PC-9 (cell line): ENCODE data around the gene CDK5RAP2. TPM values are rescaled to one million over a fixed set of nuclear protein-coding genes. Genes with fewer than 3 reads are reported as not detected.

Experiments
- BruUV-seq: library from RNA; stranded (reverse); fragments of 400-500 nt; replicated peaks from 2 replicates; lab custom pipeline; 2021; lab: Mats Ljungman, UMichigan
- CTCF ChIA-PET: fragments of 300-600 bp; sonication (Branson Sonifier 250); formaldehyde crosslinking; loops from one replicate; lab custom pipeline; 2022; ENCODE audit warnings: antibody characterized with exemption; lab: Charles Lee
- POLR2A ChIA-PET: fragments of 300-600 bp; sonication (Branson Sonifier 250); formaldehyde crosslinking; loops from one replicate; lab custom pipeline; 2022; ENCODE audit warnings: antibody characterized with exemption; ENCODE audit not compliant: unreplicated experiment; lab: Charles Lee
- DNase-seq, 2 experiments: peaks; one replicate each; pipeline versions ENCODE4 v3.0.0 to v3.0.0-alpha.2; 2015 to 2022; ENCODE audit warnings: mixed read lengths in 1 of 2
- H2AFZ ChIP-seq: fragments of 200-600 bp; sonication (generic); 2 replicates; pipeline ENCODE4 v1.8.1; 2017; ENCODE audit warnings: antibody characterized with exemption
- H3F3A ChIP-seq: fragments of 200-600 bp; sonication (generic); 2 replicates; pipeline ENCODE4 v1.8.1; 2017; ENCODE audit warnings: antibody characterized with exemption, mild to moderate bottlenecking, low read depth; ENCODE audit not compliant: insufficient read depth
- H3K27ac ChIP-seq: fragments of 200-600 bp; sonication (generic); 2 replicates; pipeline ENCODE4 v1.6.1; 2016; ENCODE audit warnings: mixed run types
- H3K27me3 ChIP-seq: fragments of 200-600 bp; sonication (generic); 2 replicates; pipeline ENCODE4 v1.6.1; 2016; ENCODE audit warnings: low read depth, mixed run types; ENCODE audit not compliant: insufficient read depth
- H3K36me3 ChIP-seq: fragments of 200-600 bp; sonication (generic); 2 replicates; pipeline ENCODE4 v1.6.1; 2016; ENCODE audit warnings: low read depth, mixed run types
- H3K4me1 ChIP-seq: fragments of 200-600 bp; sonication (generic); replicated peaks from 2 replicates; pipeline ENCODE4 v1.6.1; 2016; ENCODE audit warnings: mixed run types; ENCODE audit not compliant: insufficient read depth
- H3K4me2 ChIP-seq: fragments of 200-600 bp; sonication (generic); 2 replicates; pipeline ENCODE4 v1.6.1; 2017; ENCODE audit warnings: mixed run types
- H3K4me3 ChIP-seq: fragments of 200-600 bp; sonication (generic); 2 replicates; pipeline ENCODE4 v1.6.1; 2016; ENCODE audit warnings: mixed run types
- H3K79me2 ChIP-seq: fragments of 200-600 bp; sonication (generic); 2 replicates; pipeline ENCODE4 v1.6.1; 2017; ENCODE audit warnings: low read depth, mixed run types
- H3K9me2 ChIP-seq: fragments of 200-600 bp; sonication (generic); 2 replicates; pipeline ENCODE4 v1.8.1; 2017; ENCODE audit warnings: mild to moderate bottlenecking; ENCODE audit not compliant: insufficient read depth
- H3K9me3 ChIP-seq: fragments of 200-600 bp; sonication (generic); 2 replicates; pipeline ENCODE4 v1.8.1; 2016; ENCODE audit warnings: low read depth; ENCODE audit not compliant: insufficient read depth
- H4K20me1 ChIP-seq: fragments of 200-600 bp; sonication (generic); 2 replicates; pipeline ENCODE4 v1.8.1; 2017; ENCODE audit not compliant: insufficient read depth
- EZH2 ChIP-seq: fragments of 200-600 bp; sonication (generic); IDR thresholded peaks from 2 replicates; pipeline ENCODE4 v1.8.0; 2017; ENCODE audit warnings: antibody characterized with exemption, low read depth
- intact Hi-C: fragments of 100-400 bp; cut with micrococcal nuclease; formaldehyde crosslinking; loops from one replicate; pipeline ENCODE4 v1.10.0; 2022; ENCODE audit not compliant: unreplicated experiment
- total RNA-seq: library from RNA; stranded (reverse); gene quantifications from 2 replicates; pipeline ENCODE4 v1.2.3, GENCODE V29; 2021
- TF ChIP-seq, protein P1 (sequence below): fragments of 200-600 bp; sonication (generic); conservative IDR thresholded peaks from 2 replicates; pipeline ENCODE4 v1.6.1; 2017; ENCODE audit warnings: mixed run types, antibody characterized with exemption, mild to moderate bottlenecking, moderate library complexity

CDK5RAP2 gene
- total RNA-seq, 1 experiment from 2014 or later, result 113 TPM

DNA sequence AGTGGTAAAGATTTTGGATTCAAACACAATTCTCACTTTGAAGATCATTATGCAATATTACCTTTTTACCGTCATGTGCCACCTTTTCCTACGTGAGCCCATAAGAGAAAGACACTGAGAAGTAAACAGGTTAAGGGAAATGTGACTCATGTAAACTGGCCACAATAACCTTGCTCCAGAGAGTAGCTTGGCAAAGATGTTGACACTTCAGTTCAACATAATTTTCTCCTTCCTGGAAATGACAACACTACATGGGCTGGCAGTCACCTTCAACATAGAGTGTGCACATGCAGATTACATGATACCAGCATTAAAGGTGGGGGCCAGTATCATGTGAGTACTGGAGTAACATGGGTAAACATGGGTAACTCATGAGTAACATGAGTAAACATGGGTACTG lies 141.9 kb downstream of the CDK5RAP2 start:
- BruUV-seq, result no TSS peak
- Histone ChIP-seq H3F3A (no peaks in the 10 kb centered on the region), H3K79me2 (no peaks in the 10 kb centered on the region), H3K36me3 (peaks cover 7% of the 10 kb centered on the region; the same call in 1 of the 2 replicates), H3K27ac (no peak overlapping the region), H3K4me2 (no peak overlapping the region), H3K9me3 (no peaks in the 10 kb centered on the region), H3K4me1 (no peaks in the 10 kb centered on the region), H4K20me1 (no peaks in the 10 kb centered on the region), H3K4me3 (no peak overlapping the region), H2AFZ (no peak overlapping the region), H3K27me3 (no peaks in the 10 kb centered on the region), H3K9me2 (no peaks in the 10 kb centered on the region)
- POLR2A ChIA-PET, result no interaction called here
- DNase-seq, result no peak
- CTCF ChIA-PET, result no interaction called here
- TF ChIP-seq EZH2, result no peak
- TF ChIP-seq, protein P1, sequence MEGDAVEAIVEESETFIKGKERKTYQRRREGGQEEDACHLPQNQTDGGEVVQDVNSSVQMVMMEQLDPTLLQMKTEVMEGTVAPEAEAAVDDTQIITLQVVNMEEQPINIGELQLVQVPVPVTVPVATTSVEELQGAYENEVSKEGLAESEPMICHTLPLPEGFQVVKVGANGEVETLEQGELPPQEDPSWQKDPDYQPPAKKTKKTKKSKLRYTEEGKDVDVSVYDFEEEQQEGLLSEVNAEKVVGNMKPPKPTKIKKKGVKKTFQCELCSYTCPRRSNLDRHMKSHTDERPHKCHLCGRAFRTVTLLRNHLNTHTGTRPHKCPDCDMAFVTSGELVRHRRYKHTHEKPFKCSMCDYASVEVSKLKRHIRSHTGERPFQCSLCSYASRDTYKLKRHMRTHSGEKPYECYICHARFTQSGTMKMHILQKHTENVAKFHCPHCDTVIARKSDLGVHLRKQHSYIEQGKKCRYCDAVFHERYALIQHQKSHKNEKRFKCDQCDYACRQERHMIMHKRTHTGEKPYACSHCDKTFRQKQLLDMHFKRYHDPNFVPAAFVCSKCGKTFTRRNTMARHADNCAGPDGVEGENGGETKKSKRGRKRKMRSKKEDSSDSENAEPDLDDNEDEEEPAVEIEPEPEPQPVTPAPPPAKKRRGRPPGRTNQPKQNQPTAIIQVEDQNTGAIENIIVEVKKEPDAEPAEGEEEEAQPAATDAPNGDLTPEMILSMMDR, result no peak
- intact Hi-C loops, result no loop called here

DNA sequence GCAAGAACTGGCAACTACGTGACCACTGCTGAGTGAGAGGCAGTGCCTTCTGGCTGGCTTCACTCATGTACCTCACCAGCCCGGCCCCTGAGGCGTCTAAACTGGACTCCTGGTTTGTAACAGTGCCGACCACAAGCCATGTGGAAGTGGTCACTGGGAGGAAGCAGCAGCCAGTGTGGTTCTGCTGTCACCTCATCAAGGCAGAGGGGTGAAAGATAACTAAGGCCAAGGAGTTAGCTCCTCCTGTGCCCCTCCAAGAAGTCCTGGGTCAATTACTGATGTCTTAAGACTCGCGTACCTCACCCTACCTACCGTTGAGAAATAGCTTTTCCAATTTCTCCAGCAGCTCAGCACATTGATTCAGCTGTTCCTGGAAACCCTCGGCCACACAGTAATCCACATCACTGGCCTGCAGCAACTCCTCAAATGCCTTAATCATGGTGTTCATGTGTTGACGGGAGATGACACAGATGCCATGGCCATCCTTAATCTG lies 142.9 kb downstream of the CDK5RAP2 start:
- Histone ChIP-seq H2AFZ (no peak overlapping the region), H3K9me2 (no peaks in the 10 kb centered on the region), H4K20me1 (no peaks in the 10 kb centered on the region), H3K4me3 (no peak overlapping the region), H3K79me2 (no peaks in the 10 kb centered on the region), H3K4me1 (no peaks in the 10 kb centered on the region), H3K9me3 (no peaks in the 10 kb centered on the region), H3K27me3 (no peaks in the 10 kb centered on the region), H3K36me3 (peaks cover 7% of the 10 kb centered on the region; the same call in 1 of the 2 replicates), H3K4me2 (no peak overlapping the region), H3K27ac (no peak overlapping the region), H3F3A (no peaks in the 10 kb centered on the region)
- no peak for DNase-seq
- POLR2A ChIA-PET, result interaction anchor here (0.6 kb wide), 1 partner anchor 232 kb away, joined by 10 read pairs; no protein-coding TSS in a partner anchor
- BruUV-seq, result no TSS peak
- no peak for TF ChIP-seq EZH2
- TF ChIP-seq, protein P1, result no peak
- CTCF ChIA-PET, result no interaction called here
- intact Hi-C loops, result no loop called here

DNA sequence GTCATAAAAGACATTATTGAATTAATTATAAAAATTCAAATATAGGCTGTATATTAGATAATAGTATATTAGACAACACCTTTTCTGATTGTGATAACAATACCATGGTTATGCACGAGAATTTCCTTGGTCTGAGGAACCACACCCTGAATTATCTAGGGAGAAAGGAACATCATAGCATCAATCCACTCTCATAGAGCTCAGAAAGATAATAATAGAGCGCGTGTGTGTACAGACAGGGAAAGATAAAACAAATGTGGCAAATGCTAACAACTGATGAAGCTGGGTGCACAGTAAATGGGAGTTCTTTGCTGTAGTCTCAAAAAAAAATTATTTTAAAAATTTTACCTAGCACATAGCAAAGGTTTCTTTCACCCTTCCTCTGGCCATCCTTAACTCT lies 143.5 kb downstream of the CDK5RAP2 start:
- CTCF ChIA-PET, result no interaction called here
- H2AFZ ChIP-seq, result no peak overlapping the region
- no TSS peak for BruUV-seq
- H3K27ac ChIP-seq, result no peak overlapping the region
- no peak overlapping the region for H3K4me3 ChIP-seq
- no peaks in the 10 kb centered on the region for H3K27me3 ChIP-seq
- H4K20me1 ChIP-seq, result no peaks in the 10 kb centered on the region
- no peaks in the 10 kb centered on the region for H3F3A ChIP-seq
- POLR2A ChIA-PET, result interaction anchor here (0.6 kb wide), 1 partner anchor 231 kb away, joined by 10 read pairs; no protein-coding TSS in a partner anchor
- H3K36me3 ChIP-seq, result peaks cover 7% of the 10 kb centered on the region; the same call in 1 of the 2 replicates
- H3K4me2 ChIP-seq, result no peak overlapping the region
- H3K79me2 ChIP-seq, result no peaks in the 10 kb centered on the region
- intact Hi-C loops, result no loop called here
- TF ChIP-seq, protein P1, result no peak
- TF ChIP-seq EZH2, result no peak
- no peaks in the 10 kb centered on the region for H3K9me3 ChIP-seq
- no peak for DNase-seq
- no peaks in the 10 kb centered on the region for H3K4me1 ChIP-seq
- no peaks in the 10 kb centered on the region for H3K9me2 ChIP-seq
